ENCODE data around the gene C10orf143.
A peak's percentile ranks its signal among the peaks of the same experiment; 100 is the strongest.
"Not testable (repeated sequence)": the region's sequence is repeated elsewhere in the genome, so short reads cannot be mapped to it uniquely, and the experiment has no call there.

Gene C10orf143

DNA sequence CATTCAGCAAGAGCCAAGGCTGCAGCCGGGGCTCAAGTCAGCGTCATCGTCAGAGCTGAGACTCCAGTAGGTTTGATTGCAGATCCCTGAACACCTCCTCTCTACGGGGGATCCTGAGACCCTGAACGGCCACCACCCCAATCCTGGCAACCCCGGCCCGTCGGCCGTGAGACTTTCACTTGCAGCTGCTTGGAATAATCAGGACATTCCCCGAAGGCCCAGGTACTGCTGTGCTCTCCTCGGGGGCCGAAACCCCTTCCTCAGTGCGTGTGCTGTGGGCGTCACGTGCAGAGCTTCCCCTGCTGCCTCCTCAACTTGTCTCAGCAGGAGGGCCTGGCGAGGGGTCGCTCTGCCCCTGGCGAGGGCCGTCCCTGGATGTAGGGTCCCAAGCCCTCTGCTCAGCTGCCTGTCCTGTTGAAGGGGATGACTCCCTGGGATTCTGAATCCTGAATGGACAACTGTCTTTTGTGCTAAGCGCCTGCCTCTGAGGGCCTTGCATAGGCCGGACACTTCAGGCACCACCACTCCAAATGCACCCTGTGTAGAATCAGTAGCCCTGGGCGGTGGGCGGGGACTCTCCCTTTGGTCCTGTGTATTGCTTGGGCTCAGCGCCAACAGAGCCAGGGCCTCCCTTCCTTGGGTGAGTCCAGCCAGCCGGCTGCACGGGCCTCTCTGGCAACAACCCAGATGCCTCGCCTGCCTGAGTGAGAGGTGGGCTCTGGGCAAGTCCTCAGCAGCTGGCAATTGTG is 82.7 kb downstream of the C10orf143 start:
- DNase-seq: no peak

DNA sequence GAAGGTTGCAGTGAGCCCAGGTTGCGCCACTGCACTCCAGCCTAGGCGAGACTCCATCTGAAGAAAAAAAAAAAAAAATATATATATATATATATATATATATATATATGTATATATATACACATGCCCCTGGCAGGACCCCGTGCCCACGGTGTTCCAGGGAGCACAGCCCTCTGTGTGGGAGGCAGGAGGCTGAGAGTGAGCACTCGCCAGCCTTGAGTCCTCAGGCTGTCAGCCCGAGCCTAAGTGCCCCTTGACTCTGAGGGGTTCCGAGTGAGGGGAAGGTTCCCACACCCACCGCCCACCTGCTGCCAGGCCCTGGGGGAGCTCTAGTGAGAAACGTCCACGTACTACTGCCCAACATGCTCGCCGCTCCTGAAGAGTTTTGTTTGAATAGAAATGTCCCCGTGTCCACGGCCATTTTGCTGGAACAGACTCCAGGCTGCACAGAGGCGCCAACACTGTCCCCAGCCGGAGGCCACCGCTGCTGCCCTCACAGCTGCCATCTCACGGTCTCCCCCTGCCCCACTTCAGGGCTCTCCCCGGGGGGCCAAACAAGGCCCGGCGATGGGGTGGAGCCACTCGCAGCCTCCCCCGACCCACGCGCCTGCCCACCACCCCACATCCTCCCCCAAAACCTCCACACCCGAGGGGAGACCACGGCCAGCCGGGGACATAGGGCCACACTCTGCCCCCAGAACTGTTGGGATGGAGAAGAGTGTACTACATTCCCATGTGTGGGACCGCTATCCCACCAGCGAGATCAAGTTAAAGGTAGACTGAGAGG is 83.8 kb downstream of the C10orf143 start:
- no peak for DNase-seq

DNA sequence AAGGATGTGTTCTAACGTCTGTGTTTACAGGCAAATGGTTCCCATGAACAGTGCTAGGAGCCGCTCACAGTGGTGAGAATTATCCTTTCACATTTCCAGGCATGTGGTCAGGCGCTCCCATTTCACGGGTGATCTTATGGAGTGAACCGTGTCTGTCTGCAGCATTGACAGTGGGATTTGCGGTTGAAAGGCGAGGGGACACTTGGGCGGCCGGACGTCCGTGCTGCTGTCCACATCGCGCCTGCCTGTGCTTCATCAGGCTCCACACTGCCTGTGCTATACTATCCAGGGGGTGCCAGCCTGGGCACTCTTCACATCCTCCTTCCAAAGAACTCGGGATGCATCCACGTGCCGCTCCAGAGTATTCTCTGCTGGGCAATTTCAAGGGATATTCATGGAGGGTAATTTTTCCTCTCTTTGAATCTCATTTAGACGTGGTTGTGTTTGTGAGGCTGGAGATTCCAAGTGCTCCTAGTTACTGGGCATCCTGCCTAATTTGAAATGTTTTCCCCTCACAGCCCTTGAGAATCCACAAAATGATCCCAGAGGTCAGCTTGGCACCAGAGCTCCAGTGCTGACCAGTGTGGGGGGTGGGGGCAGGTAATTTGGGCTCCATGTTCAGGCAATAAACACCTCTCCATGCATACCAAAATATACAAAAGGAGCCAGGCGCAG is 84.7 kb downstream of the C10orf143 start:
- DNase-seq: no peak

DNA sequence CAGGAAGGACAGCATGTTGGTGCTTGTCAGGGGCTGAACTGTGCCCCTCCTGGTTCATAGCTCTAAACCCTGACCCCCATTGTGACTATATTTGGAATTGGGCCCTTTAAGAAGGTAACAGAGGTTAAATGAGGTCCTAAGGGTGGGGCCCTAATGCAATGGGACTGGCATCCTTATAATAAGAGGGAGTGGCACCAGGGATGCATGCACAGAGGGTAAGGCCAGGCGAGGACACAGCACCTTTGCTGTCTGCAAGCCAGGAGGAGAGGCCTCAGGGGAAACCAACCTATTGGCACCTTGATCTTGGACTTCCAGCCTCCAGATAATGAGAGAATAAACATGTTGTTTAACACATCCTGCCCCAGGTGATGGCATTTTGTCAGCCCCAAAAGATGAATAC is 85.3 kb downstream of the C10orf143 start:
- DNase-seq: no peak

DNA sequence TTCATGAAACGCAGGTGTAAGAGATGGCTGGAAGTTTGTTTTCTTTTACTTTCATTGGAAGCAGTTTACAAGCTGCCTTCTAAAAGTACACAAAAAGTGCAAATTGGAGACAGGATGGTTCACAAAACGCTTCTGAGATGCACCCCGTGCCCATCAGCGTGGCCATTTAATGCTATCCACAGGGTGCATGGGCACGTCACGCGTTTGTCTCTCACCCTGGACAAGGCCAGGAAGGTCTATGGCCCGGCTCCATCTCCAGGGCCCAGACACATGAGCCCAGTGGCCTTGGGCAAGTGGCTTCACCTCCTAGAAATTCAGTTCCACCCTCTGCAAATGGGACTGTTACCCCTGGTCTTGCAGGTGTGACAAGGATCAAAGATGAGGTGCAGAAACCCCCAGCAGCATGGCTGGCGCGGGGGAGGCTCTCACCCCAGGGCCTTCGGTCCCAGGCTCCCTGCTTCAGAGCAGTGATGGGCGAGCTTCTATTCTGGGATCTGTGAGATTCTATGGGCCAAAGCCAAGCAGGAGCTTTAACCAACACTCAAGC is 85.8 kb downstream of the C10orf143 start:
- DNase-seq: no peak

DNA sequence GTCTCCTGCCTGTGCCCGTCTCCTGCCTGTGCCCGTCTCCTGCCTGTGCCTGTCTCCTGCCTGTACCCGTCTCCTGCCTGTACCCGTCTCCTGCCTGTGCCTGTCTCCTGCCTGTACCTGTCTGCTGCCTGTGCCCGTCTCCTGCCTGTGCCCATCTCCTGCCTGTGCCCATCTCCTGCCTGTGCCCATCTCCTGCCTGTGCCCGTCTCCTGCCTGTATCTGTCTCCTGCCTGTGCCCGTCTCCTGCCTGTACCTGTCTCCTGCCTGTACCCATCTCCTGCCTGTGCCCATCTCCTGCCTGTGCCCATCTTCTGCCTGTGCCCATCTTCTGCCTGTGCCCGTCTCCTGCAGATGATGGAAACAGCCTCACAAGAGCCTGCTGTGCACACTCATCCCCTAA is 86.3 kb downstream of the C10orf143 start:
- DNase-seq: not testable (repeated sequence)

DNA sequence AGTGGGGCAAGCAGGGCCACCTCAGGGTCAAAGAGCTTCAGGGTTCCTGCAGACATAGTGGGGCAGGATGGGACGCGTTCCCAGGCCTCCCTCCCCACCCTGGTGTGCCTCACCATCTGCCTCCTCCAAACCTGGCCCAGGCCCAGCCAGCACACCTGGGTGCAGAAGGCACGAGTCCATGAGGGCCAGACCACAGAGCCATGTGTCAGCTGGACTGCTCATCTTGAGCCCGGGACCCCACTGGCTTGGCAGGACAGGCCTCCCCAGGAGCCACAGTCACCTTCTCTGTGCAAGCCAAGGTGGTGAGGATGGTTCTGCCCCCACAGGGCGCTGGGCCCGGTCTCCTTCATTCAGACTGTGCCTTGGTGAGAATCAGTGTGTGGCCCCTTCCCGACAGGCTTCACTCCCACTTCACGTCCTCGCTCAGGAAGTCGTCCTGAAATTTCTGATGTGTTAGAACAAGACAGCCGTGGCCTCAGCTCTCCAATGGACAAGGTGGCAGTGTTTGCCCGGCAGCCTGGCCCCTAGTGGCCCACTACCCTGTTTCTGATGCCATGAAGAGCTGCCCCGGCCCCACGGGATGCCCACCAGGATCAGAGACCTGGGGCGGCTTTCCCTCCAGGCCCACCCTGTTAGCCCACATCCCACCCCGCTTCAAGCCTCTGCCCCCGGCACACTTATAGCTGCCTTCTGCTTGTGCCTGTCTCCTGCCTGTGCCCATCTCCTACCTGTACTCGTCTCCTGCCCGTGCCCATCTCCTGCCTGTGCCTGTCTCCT is 87.0 kb downstream of the C10orf143 start:
- DNase-seq: no peak

DNA sequence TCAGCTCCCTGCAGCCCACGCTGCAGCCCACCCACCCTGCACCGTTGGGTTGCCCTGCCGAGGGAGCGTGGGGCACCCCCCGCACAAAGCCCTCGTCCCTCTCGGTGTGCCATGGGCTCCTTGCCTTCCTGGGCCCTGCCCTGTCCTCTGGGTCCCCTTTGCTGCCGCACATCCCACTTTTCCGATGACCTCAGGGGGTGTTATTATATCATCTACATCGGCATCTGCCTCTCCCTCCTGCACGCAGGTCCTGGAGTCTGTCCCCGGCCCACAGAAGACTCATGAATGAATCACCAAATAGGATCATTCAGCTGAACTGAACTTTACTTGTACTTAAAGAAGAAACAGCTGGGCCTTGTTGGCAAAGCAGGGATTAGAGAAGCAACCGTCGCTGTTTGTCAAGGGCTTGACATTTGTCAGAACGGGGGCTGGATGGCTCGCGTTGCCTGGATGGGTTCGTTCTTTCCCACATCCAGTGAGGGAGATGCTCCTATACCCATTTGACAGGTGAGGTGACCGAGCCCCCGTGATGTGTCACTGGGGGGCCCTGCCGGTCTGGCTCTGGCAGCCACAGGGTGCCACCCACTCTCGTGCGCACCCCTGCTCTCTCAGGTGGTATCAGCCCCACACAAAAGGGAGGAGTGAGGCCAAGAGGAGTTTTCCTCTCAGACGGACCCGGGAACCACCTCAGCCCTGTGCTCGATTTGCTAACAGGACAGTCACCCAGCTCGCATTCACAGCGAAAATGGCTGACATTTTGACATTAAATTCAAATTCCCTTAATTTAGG is 87.9 kb downstream of the C10orf143 start:
- no peak for DNase-seq

DNA sequence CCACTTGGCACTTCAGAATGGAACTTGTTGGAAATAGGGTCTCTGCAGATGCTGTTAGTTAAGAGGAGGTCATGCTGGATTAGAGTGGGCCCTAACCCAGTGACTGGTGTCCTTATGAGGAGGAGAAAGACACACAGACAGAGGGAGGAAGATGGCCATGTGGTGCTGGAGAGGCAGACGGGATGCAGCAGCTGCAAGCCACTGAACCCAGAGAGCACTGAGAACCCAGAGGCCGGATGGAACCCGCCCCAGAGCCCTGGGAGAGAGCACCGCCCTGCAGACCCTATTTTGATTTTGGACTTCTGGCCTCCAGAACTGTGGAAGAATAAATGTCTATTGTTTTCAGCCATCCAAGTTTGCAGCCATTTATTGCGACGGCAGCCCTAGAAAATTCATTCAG is 88.5 kb downstream of the C10orf143 start:
- no peak for DNase-seq

DNA sequence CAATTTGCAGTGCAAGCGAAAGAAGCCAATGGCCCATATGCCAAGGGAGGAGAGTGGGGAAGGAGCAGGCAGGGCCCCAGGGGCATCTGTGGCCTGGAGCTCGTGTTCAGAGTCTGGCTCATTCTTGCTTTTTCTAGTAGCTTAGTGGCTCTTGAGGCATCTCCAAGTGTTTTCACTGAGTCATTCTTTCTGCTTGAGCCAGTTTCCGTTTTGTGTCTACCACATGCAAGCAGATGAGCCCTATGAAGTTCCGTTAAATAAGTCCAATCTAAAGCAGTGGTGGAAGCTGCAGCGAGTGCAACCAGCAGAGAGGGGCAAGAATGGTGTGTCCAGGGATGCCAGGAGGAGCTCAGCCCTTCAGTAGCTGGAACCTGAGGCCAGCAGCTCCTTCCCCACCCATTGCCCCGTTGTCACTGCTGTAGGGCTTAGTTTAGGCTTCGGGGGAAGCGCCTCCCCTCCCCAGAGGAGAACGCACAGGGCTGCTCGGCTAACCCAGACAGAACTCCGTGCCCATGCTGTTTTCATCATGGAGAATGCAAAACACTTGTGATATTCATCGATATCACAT is 89.2 kb downstream of the C10orf143 start:
- DNase-seq: peak; percentile 54 to 57

DNA sequence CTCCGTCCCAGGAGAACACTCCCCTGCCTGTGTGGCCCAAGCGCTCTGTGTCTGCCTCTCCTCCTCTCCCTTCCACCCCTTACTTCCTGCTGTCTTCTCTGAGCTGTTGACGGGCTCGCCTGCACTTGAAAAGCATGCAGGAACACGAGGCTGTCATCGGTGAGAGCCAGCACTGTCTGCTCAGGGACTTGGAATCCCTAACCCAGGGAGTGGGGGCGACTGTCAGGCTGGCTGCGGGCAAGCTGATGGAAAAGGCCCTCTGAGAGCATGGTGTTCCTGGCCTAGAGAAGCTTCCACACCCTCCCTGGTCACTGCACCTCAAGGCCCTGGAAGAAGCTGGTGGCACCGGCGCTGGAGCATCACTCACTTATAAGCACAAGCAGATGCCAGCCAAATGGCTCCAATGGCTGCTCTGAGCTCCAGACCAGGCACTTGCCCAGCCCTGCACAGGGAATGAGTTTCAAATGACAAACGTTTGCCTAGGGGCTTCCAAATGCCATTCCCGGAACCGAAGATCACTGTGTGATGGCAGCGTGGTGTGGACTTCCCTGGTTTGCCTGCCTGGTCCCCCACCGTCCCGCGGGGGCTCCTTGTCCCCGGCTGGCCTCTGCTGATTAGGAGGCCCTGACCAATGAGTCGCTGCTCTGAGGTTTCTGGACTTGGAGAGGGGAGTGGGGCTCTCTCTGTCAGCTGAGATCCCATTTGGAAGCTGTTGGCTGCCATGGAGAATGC is 89.8 kb downstream of the C10orf143 start:
- no peak for DNase-seq

DNA sequence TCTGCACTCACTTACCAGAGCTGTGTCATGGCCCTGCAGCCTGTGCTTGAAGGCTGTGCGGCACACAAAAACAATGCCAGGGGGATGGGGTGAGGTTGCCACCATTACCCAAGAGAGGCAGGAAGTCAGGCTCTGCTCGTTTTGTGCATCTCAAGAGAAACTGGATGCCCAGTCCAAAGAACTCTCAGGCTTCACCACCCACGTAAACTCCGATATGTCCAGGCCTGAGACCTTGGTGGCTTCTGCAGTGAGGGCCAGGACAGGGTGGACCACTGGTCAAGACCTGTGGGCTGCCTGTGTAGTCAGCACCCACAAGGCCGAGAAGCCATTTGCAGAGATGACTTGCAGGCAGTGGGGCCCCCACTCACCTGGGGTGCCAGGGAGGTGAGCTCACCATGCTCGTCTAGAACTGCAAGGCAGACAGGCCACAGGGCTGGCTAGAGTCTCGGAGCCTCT is 91.9 kb downstream of the C10orf143 start:
- no peak for DNase-seq

DNA sequence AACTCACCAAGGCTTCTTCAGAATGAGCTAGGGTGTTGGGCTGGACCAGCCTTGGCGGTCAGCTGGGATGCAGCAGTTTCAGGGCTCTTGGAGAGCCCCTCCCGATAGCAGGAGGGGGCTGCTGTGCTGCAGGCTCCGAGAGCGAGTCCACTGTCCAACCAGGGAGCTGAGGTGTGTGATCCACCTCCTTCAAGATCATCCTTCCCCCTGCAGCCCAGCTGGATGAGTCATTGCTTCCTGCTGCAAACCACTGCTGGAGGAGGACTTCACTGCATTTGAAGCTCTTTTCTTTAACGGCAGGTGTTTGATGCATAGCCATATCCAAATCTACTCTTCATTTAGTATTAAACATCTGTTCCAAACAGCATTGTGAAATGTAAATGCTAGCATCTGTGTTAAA is 92.4 kb downstream of the C10orf143 start:
- DNase-seq: peak; percentile 17 to 29

DNA sequence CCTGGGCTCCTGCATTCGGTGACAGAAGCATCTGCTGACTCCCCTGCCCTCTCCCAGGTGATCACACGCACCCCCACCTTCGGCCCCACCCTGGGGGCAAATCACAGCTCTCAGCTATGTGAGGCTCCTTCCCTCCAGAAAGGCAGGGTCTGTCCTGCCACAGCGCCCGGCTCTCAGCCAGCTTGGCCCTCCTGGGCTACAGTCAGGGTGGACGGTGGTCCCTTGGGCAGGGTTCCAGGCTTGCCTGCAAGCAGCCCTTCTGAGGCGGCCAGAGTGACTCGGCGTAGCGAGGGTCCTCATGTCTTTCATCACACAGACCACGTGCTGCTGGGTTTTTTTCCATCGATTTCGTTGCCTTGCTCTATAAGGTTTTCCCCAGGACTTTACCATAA is 93.0 kb downstream of the C10orf143 start:
- DNase-seq: no peak

DNA sequence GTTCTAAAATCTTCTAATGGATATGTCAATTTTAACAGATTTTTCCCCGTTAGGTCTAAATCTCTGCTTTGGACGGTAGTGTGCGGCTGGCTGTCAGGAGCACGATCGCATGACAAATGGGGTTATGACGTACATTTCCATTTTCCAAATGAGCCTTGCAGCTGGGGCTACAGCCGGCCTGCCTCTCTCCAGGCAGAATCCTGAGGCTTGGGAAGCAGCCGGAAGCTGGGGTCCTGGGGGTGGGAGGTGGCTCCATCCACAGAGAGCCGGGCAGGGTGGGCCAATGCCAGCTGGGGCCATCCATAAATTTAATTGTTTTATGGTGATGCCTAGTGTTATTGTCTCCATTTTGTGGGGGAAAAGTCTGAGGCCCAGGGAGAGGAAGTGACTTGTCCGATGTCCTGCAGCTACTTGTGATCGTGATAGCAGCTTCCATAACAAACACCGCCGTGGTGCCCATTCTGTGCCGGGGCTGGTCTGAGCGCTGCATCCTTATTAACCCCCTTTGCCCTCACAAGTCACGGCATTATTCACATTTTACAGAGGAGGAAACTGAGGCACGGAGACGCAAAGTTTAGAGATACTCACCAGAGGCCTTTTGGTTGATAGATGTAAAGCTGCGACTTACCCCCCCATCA is 93.5 kb downstream of the C10orf143 start:
- DNase-seq: no peak

DNA sequence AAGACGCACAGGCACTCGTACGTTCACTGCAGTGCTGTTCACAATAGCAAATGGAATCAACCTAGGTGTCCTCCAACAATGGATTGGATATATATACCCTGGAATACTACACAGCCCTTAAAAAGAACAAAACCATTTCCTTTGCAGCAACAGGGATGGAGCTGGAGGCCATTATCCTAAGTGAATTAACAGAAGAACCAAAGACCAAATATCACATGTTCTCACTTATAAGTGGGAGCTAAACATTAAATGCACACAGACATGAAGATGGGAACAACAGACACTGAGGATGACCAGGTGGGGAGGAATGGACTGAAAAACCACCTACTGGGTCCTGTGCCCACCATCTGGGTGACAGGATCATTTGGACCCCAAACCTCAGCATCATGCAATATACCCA is 94.5 kb downstream of the C10orf143 start:
- no peak for DNase-seq

DNA sequence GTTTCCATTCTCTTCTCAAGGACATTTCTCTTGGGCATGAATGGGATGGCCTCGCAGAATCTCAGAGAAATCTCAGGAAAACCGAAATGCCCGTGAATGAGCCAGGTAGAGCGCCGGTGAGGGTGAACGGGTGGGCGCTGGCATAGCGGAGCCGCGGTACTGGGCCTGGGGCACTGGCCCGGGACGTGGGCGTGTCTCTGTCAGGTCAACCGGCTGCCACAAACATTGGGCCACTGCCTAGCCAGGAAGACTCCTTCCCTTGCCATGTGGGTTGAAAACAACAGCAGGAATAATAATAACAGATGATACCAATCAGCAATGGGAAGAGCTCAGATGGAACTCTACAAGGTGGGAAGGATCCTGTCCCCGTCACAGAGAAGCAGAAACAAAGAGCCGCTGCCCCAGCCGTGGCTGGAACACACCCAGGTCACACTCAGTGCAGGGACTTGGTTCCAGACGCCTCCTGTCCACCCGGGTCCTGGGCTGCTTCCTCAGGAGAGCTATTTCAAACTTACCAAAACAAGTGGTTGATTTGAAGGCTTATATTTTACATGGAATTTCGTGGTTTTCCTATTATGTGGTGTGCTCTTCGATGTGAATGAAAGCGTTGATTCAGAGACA is 95.4 kb downstream of the C10orf143 start:
- no peak for DNase-seq

DNA sequence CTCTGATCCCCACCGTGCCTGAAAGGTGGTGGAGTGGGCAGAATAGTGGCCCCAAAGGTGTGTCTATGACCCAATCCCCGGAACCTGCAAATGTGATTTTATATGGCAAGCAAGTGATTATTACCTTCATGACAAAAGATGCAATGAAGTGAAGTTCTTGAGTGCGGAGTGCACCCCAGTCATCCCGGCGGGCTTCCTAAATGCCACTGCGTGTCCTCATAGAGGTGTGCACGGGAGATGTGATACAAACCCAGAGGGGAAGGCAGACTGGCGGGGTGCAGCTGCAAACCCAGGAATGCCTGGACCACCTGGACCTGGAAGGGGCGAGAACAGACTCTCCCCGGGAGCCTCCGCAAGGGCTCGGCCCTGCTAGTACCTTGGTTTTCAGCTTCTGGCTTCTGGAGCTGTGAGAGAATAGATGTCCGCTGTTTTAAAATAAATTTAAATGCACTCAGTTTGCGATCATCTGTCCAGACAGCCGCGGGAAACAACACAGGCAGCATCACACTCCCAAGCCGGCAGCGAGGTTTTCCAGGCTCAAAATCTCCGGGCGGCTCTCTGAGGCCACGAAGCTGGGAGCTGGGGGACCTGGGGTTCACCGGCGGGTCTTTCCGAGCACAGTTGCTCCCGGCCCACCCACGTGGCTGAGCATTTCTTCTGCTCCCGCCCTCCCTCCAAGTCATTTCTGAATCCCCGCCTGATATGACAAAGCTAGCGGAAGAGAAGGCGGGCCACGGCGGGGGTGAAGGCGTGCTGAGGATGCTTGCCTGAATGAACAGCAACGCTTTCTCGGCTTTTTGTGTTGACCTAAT is 96.2 kb downstream of the C10orf143 start:
- DNase-seq: no peak
